ENCODE data around the gene HOXA4. TPM values are rescaled to one million over a fixed set of nuclear protein-coding genes. Genes with fewer than 3 reads are reported as not detected.

HOXA4 gene
- total RNA-seq, 2 donors from 2014 or later = 0.78 to 1.6 TPM

- H3K36me3 ChIP-seq (replicated peaks in 1 of 2; ENCODE audit: insufficient read depth in 1 of 2, low read depth in 2 of 2) = no peaks in the 10 kb centered on the region
- no peak for ATAC-seq
- 58 to 65% methylated on average over 1 of the region's 1 CpG for WGBS, 2 donors
- peaks cover 11% of the 10 kb centered on the region for H3K4me1 ChIP-seq
- H3K4me3 ChIP-seq = no peak overlapping the region
- TF ChIP-seq CTCF (IDR thresholded peaks at IDR 0.05) (no peak), POLR2A (IDR thresholded peaks at IDR 0.05) (no peak)
- peaks cover 0 to 7% (median 0%) of the 10 kb centered on the region in 3 donors for H3K9me3 ChIP-seq
- H3K27ac ChIP-seq = no peak overlapping the region
- peaks cover 0 to 46% of the 10 kb centered on the region in 2 donors for H3K27me3 ChIP-seq
- intact Hi-C loops (cut with DNase I) = no loop called here
- DNase-seq = no peak
Measured at GRCh38 chr7:27092819-27093110, 37.8 kb downstream of the HOXA4 start.

- TF ChIP-seq POLR2A (IDR thresholded peaks at IDR 0.05) = no peak
- TF ChIP-seq CTCF (IDR thresholded peaks at IDR 0.05) = no peak
- Histone ChIP-seq H3K9me3 (peaks cover 0 to 7% (median 0%) of the 10 kb centered on the region in 3 donors), H3K4me3 (no peak overlapping the region), H3K36me3 (replicated peaks in 1 of 2; ENCODE audit: insufficient read depth in 1 of 2, low read depth in 2 of 2) (no peaks in the 10 kb centered on the region), H3K27ac (no peak overlapping the region), H3K4me1 (peaks cover 11% of the 10 kb centered on the region), H3K27me3 (peaks cover 0 to 45% of the 10 kb centered on the region in 2 donors)
- 31 to 32% methylated on average over 9 of the region's 9 CpGs for WGBS, 2 donors
- DNase-seq (no peak), ATAC-seq (no peak)
- intact Hi-C loops (cut with DNase I) = no loop called here
Measured at GRCh38 chr7:27091941-27092818, 38.4 kb downstream of the HOXA4 start.

GRCh38 chr7:27091105-27091504 is 39.5 kb downstream of the HOXA4 start:
- ATAC-seq (no peak), DNase-seq (no peak)
- no peak overlapping the region for H3K27ac ChIP-seq
- peaks cover 1% of the 10 kb centered on the region for H3K4me1 ChIP-seq
- TF ChIP-seq CTCF (IDR thresholded peaks at IDR 0.05) (no peak), POLR2A (IDR thresholded peaks at IDR 0.05) (no peak)
- no peak overlapping the region for H3K4me3 ChIP-seq
- WGBS, 2 donors = 9 to 12% methylated on average over 3 of the region's 3 CpGs
- H3K9me3 ChIP-seq = peaks cover 0 to 7% (median 0%) of the 10 kb centered on the region in 3 donors
- peaks cover 0 to 35% of the 10 kb centered on the region in 2 donors for H3K27me3 ChIP-seq
- intact Hi-C loops (cut with DNase I) = no loop called here
- no peaks in the 10 kb centered on the region for H3K36me3 ChIP-seq (replicated peaks in 1 of 2; ENCODE audit: insufficient read depth in 1 of 2, low read depth in 2 of 2)

GRCh38 chr7:27088002-27088922 is 42.3 kb downstream of the HOXA4 start:
- Histone ChIP-seq H3K4me1 (no peaks in the 10 kb centered on the region), H3K27ac (no peak overlapping the region), H3K36me3 (replicated peaks in 1 of 2; ENCODE audit: insufficient read depth in 1 of 2, low read depth in 2 of 2) (no peaks in the 10 kb centered on the region), H3K9me3 (peaks cover 0 to 7% (median 0%) of the 10 kb centered on the region in 3 donors), H3K27me3 (peaks cover 0 to 23% of the 10 kb centered on the region in 2 donors), H3K4me3 (no peak overlapping the region)
- DNase-seq (no peak), ATAC-seq (no peak)
- TF ChIP-seq POLR2A (IDR thresholded peaks at IDR 0.05) = no peak
- TF ChIP-seq CTCF (IDR thresholded peaks at IDR 0.05) = no peak
- intact Hi-C loops (cut with DNase I) = no loop called here
- 15 to 31% methylated on average over 23 to 64 of the region's 68 CpGs for WGBS, 2 donors

Measured in body of pancreas (tissue), 4 donors.